Measurements from ENCODE around the gene UBAC2.

UBAC2 gene

DNA sequence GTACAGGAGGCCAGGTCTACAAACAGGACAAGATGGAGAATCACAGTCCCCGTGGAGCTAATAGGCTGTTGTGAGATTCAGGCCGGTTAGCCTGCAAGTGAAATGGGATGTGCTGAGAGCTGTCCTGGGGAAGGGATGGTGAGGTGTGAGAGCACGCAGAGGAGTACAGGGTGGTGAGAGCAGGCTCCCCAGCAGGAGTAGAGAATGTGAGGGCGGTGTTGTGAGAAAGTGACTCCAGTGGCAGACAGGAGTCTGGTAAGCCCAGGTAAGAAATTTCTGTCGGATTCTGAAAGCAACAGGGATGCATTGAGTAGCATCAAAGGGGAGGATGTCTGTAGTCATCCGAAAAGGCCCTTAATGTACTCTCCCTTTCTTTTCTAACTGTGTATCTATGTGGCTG is 157.3 kb downstream of the UBAC2 start:
- Histone ChIP-seq H3K4me3 (ENCODE audit: extremely low read depth, insufficient read depth, low read length, poor library complexity, severe bottlenecking) (no peak overlapping the region), H3K27ac (ENCODE audit: low read depth, low read length, severe bottlenecking) (peak overlapping the region; percentile 75), H3K4me1 (ENCODE audit: control insufficient read depth, insufficient read depth, low read length, poor library complexity, severe bottlenecking) (peaks cover 23% of the 10 kb centered on the region), H3K36me3 (ENCODE audit: control insufficient read depth, insufficient read depth, low read length) (peaks cover 48% of the 10 kb centered on the region), H3K9me3 (ENCODE audit: control insufficient read depth, low read length) (no peaks in the 10 kb centered on the region)
- 90 to 95% methylated on average over 6 of the region's 6 CpGs for WGBS, 2 experiments (ENCODE audit: insufficient coverage in 2 of 2)

GRCh38 chr13:99359528-99359927 is 158.9 kb downstream of the UBAC2 start:
- WGBS, 2 experiments (ENCODE audit: insufficient coverage in 2 of 2), result 72 to 84% methylated on average over 2 to 5 of the region's 6 CpGs
- no peaks in the 10 kb centered on the region for H3K9me3 ChIP-seq (ENCODE audit: control insufficient read depth, low read length)
- H3K36me3 ChIP-seq (ENCODE audit: control insufficient read depth, insufficient read depth, low read length), result peaks cover 39% of the 10 kb centered on the region
- peaks cover 18% of the 10 kb centered on the region for H3K4me1 ChIP-seq (ENCODE audit: control insufficient read depth, insufficient read depth, low read length, poor library complexity, severe bottlenecking)
- no peak overlapping the region for H3K4me3 ChIP-seq (ENCODE audit: extremely low read depth, insufficient read depth, low read length, poor library complexity, severe bottlenecking)
- H3K27ac ChIP-seq (ENCODE audit: low read depth, low read length, severe bottlenecking), result no peak overlapping the region

DNA sequence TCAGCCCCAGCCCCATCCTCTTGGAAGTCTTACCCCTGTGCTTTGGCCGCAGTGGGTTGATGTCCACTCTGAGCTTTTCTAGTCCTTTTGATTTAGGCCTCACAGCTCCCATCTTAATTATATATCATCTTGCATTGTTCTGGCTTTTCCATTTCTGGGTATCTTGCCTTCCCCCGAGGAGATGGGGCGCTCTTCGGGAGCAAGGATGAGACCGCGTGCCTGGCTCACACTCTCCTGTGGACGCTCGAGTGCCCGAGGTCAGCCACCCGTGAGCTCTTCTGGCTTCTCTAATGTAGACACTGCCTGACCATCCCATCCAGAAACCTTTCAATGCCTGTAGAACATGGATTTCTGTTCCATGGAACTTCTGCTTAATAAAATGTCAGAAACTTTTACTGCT is 160.0 kb downstream of the UBAC2 start:
- peaks cover 33% of the 10 kb centered on the region for H3K36me3 ChIP-seq (ENCODE audit: control insufficient read depth, insufficient read depth, low read length)
- no peak overlapping the region for H3K27ac ChIP-seq (ENCODE audit: low read depth, low read length, severe bottlenecking)
- H3K4me3 ChIP-seq (ENCODE audit: extremely low read depth, insufficient read depth, low read length, poor library complexity, severe bottlenecking), result no peak overlapping the region
- H3K4me1 ChIP-seq (ENCODE audit: control insufficient read depth, insufficient read depth, low read length, poor library complexity, severe bottlenecking), result peaks cover 17% of the 10 kb centered on the region
- no peaks in the 10 kb centered on the region for H3K9me3 ChIP-seq (ENCODE audit: control insufficient read depth, low read length)
- 95 to 96% methylated on average over 10 of the region's 10 CpGs for WGBS, 2 experiments (ENCODE audit: insufficient coverage in 2 of 2)

DNA sequence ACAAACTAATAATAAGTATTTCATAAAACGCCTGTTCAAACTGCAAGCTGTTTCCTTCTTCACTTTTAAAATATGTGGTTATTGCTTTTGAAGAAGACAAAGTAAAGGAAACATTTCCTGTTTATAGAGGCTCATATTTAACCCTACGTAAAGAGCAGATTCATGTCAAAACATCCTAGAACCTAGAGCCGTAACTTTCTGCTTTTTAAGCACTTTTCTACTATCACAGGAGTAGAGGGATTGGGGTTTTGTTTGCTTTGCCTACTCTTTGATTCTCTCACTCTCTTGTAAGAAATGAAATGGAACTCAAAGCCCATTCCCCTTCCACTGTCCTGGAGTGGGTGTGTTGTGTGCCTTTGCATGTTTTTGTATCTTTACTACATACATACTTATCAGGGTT is 160.5 kb downstream of the UBAC2 start:
- no peak overlapping the region for H3K4me3 ChIP-seq (ENCODE audit: extremely low read depth, insufficient read depth, low read length, poor library complexity, severe bottlenecking)
- H3K36me3 ChIP-seq (ENCODE audit: control insufficient read depth, insufficient read depth, low read length), result peaks cover 31% of the 10 kb centered on the region
- H3K27ac ChIP-seq (ENCODE audit: low read depth, low read length, severe bottlenecking), result no peak overlapping the region
- WGBS, 2 experiments (ENCODE audit: insufficient coverage in 2 of 2), result no CpG with 5 or more reads among the region's 3 CpGs
- H3K9me3 ChIP-seq (ENCODE audit: control insufficient read depth, low read length), result no peaks in the 10 kb centered on the region
- peaks cover 12% of the 10 kb centered on the region for H3K4me1 ChIP-seq (ENCODE audit: control insufficient read depth, insufficient read depth, low read length, poor library complexity, severe bottlenecking)

GRCh38 chr13:99362362-99362761 is 161.7 kb downstream of the UBAC2 start:
- no CpG with 5 or more reads among the region's 1 CpG for WGBS, 2 experiments (ENCODE audit: insufficient coverage in 2 of 2)
- peaks cover 30% of the 10 kb centered on the region for H3K36me3 ChIP-seq (ENCODE audit: control insufficient read depth, insufficient read depth, low read length)
- no peak overlapping the region for H3K27ac ChIP-seq (ENCODE audit: low read depth, low read length, severe bottlenecking)
- H3K4me1 ChIP-seq (ENCODE audit: control insufficient read depth, insufficient read depth, low read length, poor library complexity, severe bottlenecking), result peaks cover 3% of the 10 kb centered on the region
- no peak overlapping the region for H3K4me3 ChIP-seq (ENCODE audit: extremely low read depth, insufficient read depth, low read length, poor library complexity, severe bottlenecking)
- no peaks in the 10 kb centered on the region for H3K9me3 ChIP-seq (ENCODE audit: control insufficient read depth, low read length)

DNA sequence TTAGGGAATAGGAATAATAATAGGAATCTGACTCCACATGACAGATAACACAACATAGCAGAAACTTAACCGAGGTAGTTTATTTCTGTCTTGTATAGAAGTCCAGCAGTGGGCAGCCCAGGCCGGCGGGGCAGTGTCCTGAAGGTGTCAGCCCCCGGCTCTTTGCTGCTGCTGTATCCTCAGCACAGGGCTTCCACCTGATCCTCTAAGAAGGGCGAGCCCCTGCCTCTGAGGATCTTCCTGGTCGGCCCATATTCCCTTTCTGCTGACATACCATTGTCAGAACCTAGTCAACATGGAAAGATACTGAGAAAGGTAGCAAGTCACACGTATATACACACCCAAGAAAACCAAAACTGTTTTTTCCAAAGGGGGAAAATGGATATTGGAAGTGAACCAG is 162.7 kb downstream of the UBAC2 start:
- Histone ChIP-seq H3K9me3 (ENCODE audit: control insufficient read depth, low read length) (no peaks in the 10 kb centered on the region), H3K36me3 (ENCODE audit: control insufficient read depth, insufficient read depth, low read length) (peaks cover 25% of the 10 kb centered on the region), H3K27ac (ENCODE audit: low read depth, low read length, severe bottlenecking) (no peak overlapping the region), H3K4me3 (ENCODE audit: extremely low read depth, insufficient read depth, low read length, poor library complexity, severe bottlenecking) (no peak overlapping the region), H3K4me1 (ENCODE audit: control insufficient read depth, insufficient read depth, low read length, poor library complexity, severe bottlenecking) (no peaks in the 10 kb centered on the region)
- WGBS, 2 experiments (ENCODE audit: insufficient coverage in 2 of 2), result 96 to 97% methylated on average over 3 to 4 of the region's 7 CpGs

- no CpG with 5 or more reads among the region's 1 CpG for WGBS, 2 experiments (ENCODE audit: insufficient coverage in 2 of 2)
- Histone ChIP-seq H3K4me3 (ENCODE audit: extremely low read depth, insufficient read depth, low read length, poor library complexity, severe bottlenecking) (no peak overlapping the region), H3K9me3 (ENCODE audit: control insufficient read depth, low read length) (no peaks in the 10 kb centered on the region), H3K4me1 (ENCODE audit: control insufficient read depth, insufficient read depth, low read length, poor library complexity, severe bottlenecking) (no peaks in the 10 kb centered on the region), H3K27ac (ENCODE audit: low read depth, low read length, severe bottlenecking) (no peak overlapping the region), H3K36me3 (ENCODE audit: control insufficient read depth, insufficient read depth, low read length) (peaks cover 20% of the 10 kb centered on the region)
Observed at GRCh38 chr13:99363949-99364348, 163.3 kb downstream of the UBAC2 start.

- WGBS, 2 experiments (ENCODE audit: insufficient coverage in 2 of 2), result 95 to 100% methylated on average over 2 to 3 of the region's 11 CpGs
Observed at GRCh38 chr13:99366075-99366987, 165.7 kb downstream of the UBAC2 start.

GRCh38 chr13:99367106-99367616 is 166.5 kb downstream of the UBAC2 start:
- Histone ChIP-seq H3K4me1 (ENCODE audit: control insufficient read depth, insufficient read depth, low read length, poor library complexity, severe bottlenecking) (no peaks in the 10 kb centered on the region), H3K27ac (ENCODE audit: low read depth, low read length, severe bottlenecking) (no peak overlapping the region), H3K9me3 (ENCODE audit: control insufficient read depth, low read length) (no peaks in the 10 kb centered on the region), H3K4me3 (ENCODE audit: extremely low read depth, insufficient read depth, low read length, poor library complexity, severe bottlenecking) (no peak overlapping the region), H3K36me3 (ENCODE audit: control insufficient read depth, insufficient read depth, low read length) (peaks cover 7% of the 10 kb centered on the region)
- WGBS, 2 experiments (ENCODE audit: insufficient coverage in 2 of 2), result 84 to 87% methylated on average over 3 to 7 of the region's 7 CpGs

More at GRCh38 chr13:99366075-99366987, 165.7 kb downstream of the UBAC2 start:
- no peak overlapping the region for H3K4me3 ChIP-seq (ENCODE audit: extremely low read depth, insufficient read depth, low read length, poor library complexity, severe bottlenecking)
- H3K27ac ChIP-seq (ENCODE audit: low read depth, low read length, severe bottlenecking), result no peak overlapping the region
- H3K9me3 ChIP-seq (ENCODE audit: control insufficient read depth, low read length), result no peaks in the 10 kb centered on the region
- H3K4me1 ChIP-seq (ENCODE audit: control insufficient read depth, insufficient read depth, low read length, poor library complexity, severe bottlenecking), result no peaks in the 10 kb centered on the region
- peaks cover 7% of the 10 kb centered on the region for H3K36me3 ChIP-seq (ENCODE audit: control insufficient read depth, insufficient read depth, low read length)

- Histone ChIP-seq H3K36me3 (ENCODE audit: control insufficient read depth, insufficient read depth, low read length) (peaks cover 10% of the 10 kb centered on the region), H3K27ac (ENCODE audit: low read depth, low read length, severe bottlenecking) (no peak overlapping the region)
- 89 to 100% methylated on average over 3 to 7 of the region's 16 CpGs for WGBS, 2 experiments (ENCODE audit: insufficient coverage in 2 of 2)
Observed at GRCh38 chr13:99367663-99368448, 167.2 kb downstream of the UBAC2 start.

More at GRCh38 chr13:99367663-99368448, 167.2 kb downstream of the UBAC2 start:
- Histone ChIP-seq H3K4me1 (ENCODE audit: control insufficient read depth, insufficient read depth, low read length, poor library complexity, severe bottlenecking) (no peaks in the 10 kb centered on the region), H3K4me3 (ENCODE audit: extremely low read depth, insufficient read depth, low read length, poor library complexity, severe bottlenecking) (no peak overlapping the region), H3K9me3 (ENCODE audit: control insufficient read depth, low read length) (no peaks in the 10 kb centered on the region)

All from mesodermal cell (in vitro differentiated cells).